Measurements from ENCODE around the gene EGLN1. TPM values are rescaled to one million over a fixed set of nuclear protein-coding genes. Genes with fewer than 3 reads are reported as not detected.

The EGLN1 gene
- total and polyA plus RNA-seq, 8 donors, result 19.4 to 54.6 (median 40.5) TPM

DNA sequence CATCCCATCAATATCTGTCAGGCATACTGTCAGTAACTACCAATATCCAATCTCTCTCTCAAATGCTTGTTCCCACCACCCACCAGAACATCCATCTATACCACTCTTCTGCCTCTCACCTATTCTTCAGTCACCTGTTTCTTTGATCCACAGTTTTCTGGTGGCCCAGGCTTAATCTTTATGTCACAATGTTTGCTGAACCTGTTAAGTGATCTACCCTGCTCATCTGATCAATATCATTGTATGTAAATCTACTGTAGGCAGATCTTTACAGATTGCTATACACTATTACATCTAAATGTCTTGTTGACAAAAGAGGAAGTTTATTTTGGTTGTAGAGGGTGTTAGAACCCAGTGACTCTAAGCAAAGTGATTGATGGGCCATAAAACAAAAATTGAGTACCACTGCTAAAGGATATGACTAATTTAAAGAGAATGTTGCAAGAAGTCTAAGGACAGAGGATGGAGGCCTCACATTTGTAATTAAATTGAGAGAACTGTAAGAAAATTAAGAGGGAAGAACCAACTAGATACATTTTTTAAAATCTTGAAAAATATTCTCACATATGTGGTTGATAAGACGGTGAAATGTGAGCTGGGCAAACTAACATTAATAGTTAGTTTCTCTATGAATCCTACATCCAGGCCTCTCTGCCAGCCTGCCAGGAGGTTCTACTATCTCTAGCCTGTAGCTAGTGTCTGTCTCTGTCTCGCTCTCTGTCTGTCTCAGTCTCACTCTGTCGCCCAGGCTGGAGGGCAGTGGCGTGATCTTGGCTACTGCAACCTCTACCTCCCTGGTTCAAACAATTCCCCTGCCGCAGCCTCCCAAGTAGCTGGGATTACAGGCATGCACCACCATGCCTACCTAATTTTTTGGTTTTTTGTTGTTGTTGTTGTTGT, 34.1 kb downstream of the EGLN1 start:
- ATAC-seq, result no peak

GRCh38 chr1:231386466-231386865, 35.6 kb downstream of the EGLN1 start:
- H3K4me3 ChIP-seq, result no peak overlapping the region
- no peaks in the 10 kb centered on the region for H3K9me3 ChIP-seq
- DNase-seq (no peak), ATAC-seq (no peak)
- intact Hi-C loops (cut with DNase I), result no loop called here
- no peaks in the 10 kb centered on the region for H3K27me3 ChIP-seq
- peaks cover 0 to 35% of the 10 kb centered on the region in 2 donors for H3K4me1 ChIP-seq
- no peaks in the 10 kb centered on the region for H3K36me3 ChIP-seq
- no peak overlapping the region for H3K27ac ChIP-seq
- TF ChIP-seq CTCF (IDR thresholded peaks at IDR 0.05), result no peak

More for the DNA sequence above, 34.1 kb downstream of the EGLN1 start:
- no peak for DNase-seq
- H3K27me3 ChIP-seq, result no peaks in the 10 kb centered on the region
- intact Hi-C loops (cut with DNase I), result no loop called here
- H3K36me3 ChIP-seq, result no peaks in the 10 kb centered on the region
- no peak for TF ChIP-seq CTCF (IDR thresholded peaks at IDR 0.05)
- no peak overlapping the region for H3K4me3 ChIP-seq
- peaks cover 0 to 32% of the 10 kb centered on the region in 2 donors for H3K4me1 ChIP-seq
- H3K9me3 ChIP-seq, result no peaks in the 10 kb centered on the region
- H3K27ac ChIP-seq, result no peak overlapping the region

DNA sequence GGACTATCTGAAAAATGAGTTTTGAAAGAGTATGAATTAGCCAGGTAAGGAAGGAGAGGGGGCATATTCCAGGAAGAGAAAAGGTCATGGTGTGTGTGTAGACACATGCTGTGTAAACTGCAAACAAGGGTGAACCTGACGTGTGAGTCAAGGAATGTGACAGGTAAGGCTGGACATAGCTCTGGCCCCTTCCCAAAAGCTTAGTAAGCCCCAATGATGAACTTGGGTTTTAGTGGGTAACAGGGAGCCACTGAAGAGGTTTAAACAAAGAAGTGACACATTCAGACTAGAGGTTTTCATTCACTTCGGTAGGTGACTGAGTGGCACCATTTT, 36.7 kb downstream of the EGLN1 start:
- H3K4me1 ChIP-seq, result peaks cover 0 to 34% of the 10 kb centered on the region in 2 donors
- H3K9me3 ChIP-seq, result no peaks in the 10 kb centered on the region
- H3K27me3 ChIP-seq, result no peaks in the 10 kb centered on the region
- H3K36me3 ChIP-seq, result no peaks in the 10 kb centered on the region
- intact Hi-C loops (cut with DNase I), result no loop called here
- peak; percentile 70 for ATAC-seq
- TF ChIP-seq CTCF (IDR thresholded peaks at IDR 0.05), result no peak
- H3K27ac ChIP-seq, result no peak overlapping the region
- DNase-seq, result no peak
- H3K4me3 ChIP-seq, result no peak overlapping the region

DNA sequence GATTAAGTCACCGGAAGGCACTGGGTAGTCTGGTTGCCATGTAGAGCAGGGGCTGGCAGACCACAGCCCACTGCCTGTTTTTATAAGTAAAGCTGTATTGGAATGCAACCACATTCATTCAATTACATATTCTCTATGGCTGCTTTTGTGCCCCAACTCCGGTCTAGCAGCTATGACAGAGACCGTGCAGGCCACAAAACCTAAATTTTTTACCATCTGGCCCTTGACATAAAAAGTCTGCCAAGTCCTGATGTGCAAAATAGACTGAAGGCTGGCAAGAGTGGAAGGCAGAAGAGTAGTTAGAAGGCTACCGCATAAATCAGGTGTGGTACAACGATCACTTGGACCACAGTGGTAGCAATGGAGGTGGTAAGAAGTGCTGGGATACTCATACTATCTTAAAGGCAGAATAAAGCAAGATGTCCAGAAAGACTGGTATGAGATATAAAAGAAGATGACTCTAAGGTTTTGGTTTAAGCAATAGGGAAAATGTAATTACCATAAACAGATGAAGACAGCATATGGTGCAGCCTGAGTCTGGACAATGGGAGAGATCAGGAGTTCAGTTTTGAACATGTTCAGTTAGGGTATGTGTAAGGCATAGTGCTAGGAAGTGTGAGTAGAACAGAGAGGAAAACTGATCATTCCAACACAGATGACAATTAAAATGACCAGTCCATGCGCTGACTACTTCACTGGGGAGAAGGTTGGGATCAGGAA, 37.2 kb downstream of the EGLN1 start:
- TF ChIP-seq CTCF (IDR thresholded peaks at IDR 0.05), result no peak
- ATAC-seq (peak; percentile 17), DNase-seq (no peak)
- no peaks in the 10 kb centered on the region for H3K9me3 ChIP-seq
- peaks cover 0 to 29% of the 10 kb centered on the region in 2 donors for H3K4me1 ChIP-seq
- H3K27me3 ChIP-seq, result no peaks in the 10 kb centered on the region
- H3K36me3 ChIP-seq, result no peaks in the 10 kb centered on the region
- H3K4me3 ChIP-seq, result no peak overlapping the region
- intact Hi-C loops (cut with DNase I), result no loop called here
- H3K27ac ChIP-seq, result no peak overlapping the region

- Histone ChIP-seq H3K27me3 (no peaks in the 10 kb centered on the region), H3K9me3 (no peaks in the 10 kb centered on the region), H3K4me3 (no peak overlapping the region), H3K36me3 (no peaks in the 10 kb centered on the region), H3K4me1 (peaks cover 3 to 25% of the 10 kb centered on the region in 2 donors), H3K27ac (no peak overlapping the region)
- TF ChIP-seq CTCF (IDR thresholded peaks at IDR 0.05), result no peak
- peak; percentile 69 for ATAC-seq
- no peak for DNase-seq
- intact Hi-C loops (cut with DNase I), result no loop called here
These were observed 38.8 kb downstream of the EGLN1 start for GRCh38 chr1:231383159-231383860.
